PC-9 (cell line): ENCODE results near the gene ALLC. TPM values are rescaled to one million over a fixed set of nuclear protein-coding genes. Genes with fewer than 3 reads are reported as not detected.

ENCODE experiments used
- BruUV-seq: library from RNA; stranded (reverse); fragments of 400-500 nt; replicated peaks from 2 replicates; lab custom pipeline; 2021; lab: Mats Ljungman, UMichigan
- CTCF ChIA-PET: fragments of 300-600 bp; sonication (Branson Sonifier 250); formaldehyde crosslinking; loops from one replicate; lab custom pipeline; 2022; ENCODE audit warnings: antibody characterized with exemption; lab: Charles Lee
- POLR2A ChIA-PET: fragments of 300-600 bp; sonication (Branson Sonifier 250); formaldehyde crosslinking; loops from one replicate; lab custom pipeline; 2022; ENCODE audit warnings: antibody characterized with exemption; ENCODE audit not compliant: unreplicated experiment; lab: Charles Lee
- DNase-seq, 2 experiments: peaks; one replicate each; pipeline versions ENCODE4 v3.0.0 to v3.0.0-alpha.2; 2015 to 2022; ENCODE audit warnings: mixed read lengths in 1 of 2
- H2AFZ ChIP-seq: fragments of 200-600 bp; sonication (generic); 2 replicates; pipeline ENCODE4 v1.8.1; 2017; ENCODE audit warnings: antibody characterized with exemption
- H3F3A ChIP-seq: fragments of 200-600 bp; sonication (generic); 2 replicates; pipeline ENCODE4 v1.8.1; 2017; ENCODE audit warnings: antibody characterized with exemption, mild to moderate bottlenecking, low read depth; ENCODE audit not compliant: insufficient read depth
- H3K27ac ChIP-seq: fragments of 200-600 bp; sonication (generic); 2 replicates; pipeline ENCODE4 v1.6.1; 2016; ENCODE audit warnings: mixed run types
- H3K27me3 ChIP-seq: fragments of 200-600 bp; sonication (generic); 2 replicates; pipeline ENCODE4 v1.6.1; 2016; ENCODE audit warnings: low read depth, mixed run types; ENCODE audit not compliant: insufficient read depth
- H3K36me3 ChIP-seq: fragments of 200-600 bp; sonication (generic); 2 replicates; pipeline ENCODE4 v1.6.1; 2016; ENCODE audit warnings: low read depth, mixed run types
- H3K4me1 ChIP-seq: fragments of 200-600 bp; sonication (generic); replicated peaks from 2 replicates; pipeline ENCODE4 v1.6.1; 2016; ENCODE audit warnings: mixed run types; ENCODE audit not compliant: insufficient read depth
- H3K4me2 ChIP-seq: fragments of 200-600 bp; sonication (generic); 2 replicates; pipeline ENCODE4 v1.6.1; 2017; ENCODE audit warnings: mixed run types
- H3K4me3 ChIP-seq: fragments of 200-600 bp; sonication (generic); 2 replicates; pipeline ENCODE4 v1.6.1; 2016; ENCODE audit warnings: mixed run types
- H3K79me2 ChIP-seq: fragments of 200-600 bp; sonication (generic); 2 replicates; pipeline ENCODE4 v1.6.1; 2017; ENCODE audit warnings: low read depth, mixed run types
- H3K9me2 ChIP-seq: fragments of 200-600 bp; sonication (generic); 2 replicates; pipeline ENCODE4 v1.8.1; 2017; ENCODE audit warnings: mild to moderate bottlenecking; ENCODE audit not compliant: insufficient read depth
- H3K9me3 ChIP-seq: fragments of 200-600 bp; sonication (generic); 2 replicates; pipeline ENCODE4 v1.8.1; 2016; ENCODE audit warnings: low read depth; ENCODE audit not compliant: insufficient read depth
- H4K20me1 ChIP-seq: fragments of 200-600 bp; sonication (generic); 2 replicates; pipeline ENCODE4 v1.8.1; 2017; ENCODE audit not compliant: insufficient read depth
- EZH2 ChIP-seq: fragments of 200-600 bp; sonication (generic); IDR thresholded peaks from 2 replicates; pipeline ENCODE4 v1.8.0; 2017; ENCODE audit warnings: antibody characterized with exemption, low read depth
- intact Hi-C: fragments of 100-400 bp; cut with micrococcal nuclease; formaldehyde crosslinking; loops from one replicate; pipeline ENCODE4 v1.10.0; 2022; ENCODE audit not compliant: unreplicated experiment
- total RNA-seq: library from RNA; stranded (reverse); gene quantifications from 2 replicates; pipeline ENCODE4 v1.2.3, GENCODE V29; 2021
- TF ChIP-seq, protein P1 (sequence below): fragments of 200-600 bp; sonication (generic); conservative IDR thresholded peaks from 2 replicates; pipeline ENCODE4 v1.6.1; 2017; ENCODE audit warnings: mixed run types, antibody characterized with exemption, mild to moderate bottlenecking, moderate library complexity

The ALLC gene
- total RNA-seq, 1 experiment from 2014 or later: not detected

DNA sequence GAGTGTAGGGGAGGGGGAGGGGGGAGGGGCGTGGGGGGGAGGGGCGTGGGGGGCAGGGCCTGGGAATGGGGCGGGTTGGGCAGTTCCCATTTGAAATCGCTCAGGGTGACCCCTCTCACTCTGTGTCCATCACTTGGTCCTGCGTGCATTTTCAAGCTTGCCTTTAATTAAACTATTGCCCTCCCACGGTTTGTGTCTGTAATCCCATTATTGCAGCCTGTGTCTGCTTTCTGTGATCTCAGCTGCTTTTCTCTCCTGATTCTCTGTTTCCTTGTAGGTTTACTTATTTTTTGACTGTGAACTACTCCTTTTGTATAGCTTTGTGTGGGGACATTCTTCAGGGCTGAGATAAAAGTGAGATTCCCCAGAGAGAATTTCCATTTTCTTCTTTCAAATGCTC, 46.7 kb downstream of the ALLC start:
- H3K27me3 ChIP-seq: peaks cover 79% of the 10 kb centered on the region

GRCh38 chr2:3705782-3706181, 47.8 kb downstream of the ALLC start:
- Histone ChIP-seq H3K9me3 (no peaks in the 10 kb centered on the region), H3K4me2 (no peak overlapping the region)
- CTCF ChIA-PET: no interaction called here

More for the DNA sequence above, 46.7 kb downstream of the ALLC start:
- Histone ChIP-seq H3K36me3 (no peaks in the 10 kb centered on the region), H3K9me2 (no peaks in the 10 kb centered on the region), H4K20me1 (no peaks in the 10 kb centered on the region), H3K4me3 (no peak overlapping the region), H3K4me2 (no peak overlapping the region), H3K27ac (no peak overlapping the region), H3K9me3 (no peaks in the 10 kb centered on the region), H3F3A (no peaks in the 10 kb centered on the region), H3K4me1 (no peaks in the 10 kb centered on the region), H3K79me2 (no peaks in the 10 kb centered on the region), H2AFZ (no peak overlapping the region)
- ChIA-PET POLR2A (no interaction called here), CTCF (no interaction called here)
- no TSS peak for BruUV-seq
- intact Hi-C loops: no loop called here
- TF ChIP-seq, protein P1, sequence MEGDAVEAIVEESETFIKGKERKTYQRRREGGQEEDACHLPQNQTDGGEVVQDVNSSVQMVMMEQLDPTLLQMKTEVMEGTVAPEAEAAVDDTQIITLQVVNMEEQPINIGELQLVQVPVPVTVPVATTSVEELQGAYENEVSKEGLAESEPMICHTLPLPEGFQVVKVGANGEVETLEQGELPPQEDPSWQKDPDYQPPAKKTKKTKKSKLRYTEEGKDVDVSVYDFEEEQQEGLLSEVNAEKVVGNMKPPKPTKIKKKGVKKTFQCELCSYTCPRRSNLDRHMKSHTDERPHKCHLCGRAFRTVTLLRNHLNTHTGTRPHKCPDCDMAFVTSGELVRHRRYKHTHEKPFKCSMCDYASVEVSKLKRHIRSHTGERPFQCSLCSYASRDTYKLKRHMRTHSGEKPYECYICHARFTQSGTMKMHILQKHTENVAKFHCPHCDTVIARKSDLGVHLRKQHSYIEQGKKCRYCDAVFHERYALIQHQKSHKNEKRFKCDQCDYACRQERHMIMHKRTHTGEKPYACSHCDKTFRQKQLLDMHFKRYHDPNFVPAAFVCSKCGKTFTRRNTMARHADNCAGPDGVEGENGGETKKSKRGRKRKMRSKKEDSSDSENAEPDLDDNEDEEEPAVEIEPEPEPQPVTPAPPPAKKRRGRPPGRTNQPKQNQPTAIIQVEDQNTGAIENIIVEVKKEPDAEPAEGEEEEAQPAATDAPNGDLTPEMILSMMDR: no peak
- TF ChIP-seq EZH2: no peak
- no peak for DNase-seq

DNA sequence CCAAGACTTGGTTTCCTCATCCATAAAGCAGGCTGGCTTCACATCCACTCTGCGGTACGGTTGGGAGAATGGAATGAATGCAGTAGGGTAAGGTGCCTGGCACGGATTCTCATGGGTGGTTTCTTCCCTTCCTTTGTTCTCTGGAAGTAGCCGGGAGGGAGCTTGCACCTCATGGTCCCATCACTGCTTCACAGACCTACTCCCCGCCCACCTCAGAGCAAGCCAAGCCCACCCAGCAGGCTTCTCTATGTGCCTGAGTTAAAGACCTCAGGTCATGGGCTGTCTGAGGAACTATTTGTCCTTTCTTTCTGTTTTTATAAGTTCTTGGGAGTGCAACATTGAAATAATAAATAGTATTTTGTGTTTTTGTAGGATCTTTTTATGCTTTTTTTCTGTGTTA, 48.9 kb downstream of the ALLC start:
- no peaks in the 10 kb centered on the region for H3K79me2 ChIP-seq
- H3K9me3 ChIP-seq: no peaks in the 10 kb centered on the region
- no peak overlapping the region for H2AFZ ChIP-seq
- no peak for TF ChIP-seq EZH2
- TF ChIP-seq, protein P1: no peak
- H3K4me1 ChIP-seq: no peaks in the 10 kb centered on the region
- no peak for DNase-seq
- no peak overlapping the region for H3K4me3 ChIP-seq
- no peaks in the 10 kb centered on the region for H4K20me1 ChIP-seq
- no peak overlapping the region for H3K4me2 ChIP-seq
- no peak overlapping the region for H3K27ac ChIP-seq
- POLR2A ChIA-PET: no interaction called here
- no peaks in the 10 kb centered on the region for H3K9me2 ChIP-seq
- H3K27me3 ChIP-seq: peaks cover 74% of the 10 kb centered on the region
- BruUV-seq: no TSS peak
- H3F3A ChIP-seq: no peaks in the 10 kb centered on the region
- CTCF ChIA-PET: no interaction called here
- no peaks in the 10 kb centered on the region for H3K36me3 ChIP-seq
- intact Hi-C loops: no loop called here

More at GRCh38 chr2:3705782-3706181, 47.8 kb downstream of the ALLC start:
- H3K27me3 ChIP-seq: peaks cover 78% of the 10 kb centered on the region
- H3K9me2 ChIP-seq: no peaks in the 10 kb centered on the region
- intact Hi-C loops: no loop called here
- H3K4me3 ChIP-seq: no peak overlapping the region
- H3K4me1 ChIP-seq: no peaks in the 10 kb centered on the region
- H3F3A ChIP-seq: no peaks in the 10 kb centered on the region
- no TSS peak for BruUV-seq
- POLR2A ChIA-PET: no interaction called here
- no peaks in the 10 kb centered on the region for H3K79me2 ChIP-seq
- TF ChIP-seq EZH2: no peak
- TF ChIP-seq, protein P1: no peak
- H4K20me1 ChIP-seq: no peaks in the 10 kb centered on the region
- H3K36me3 ChIP-seq: no peaks in the 10 kb centered on the region
- H2AFZ ChIP-seq: no peak overlapping the region
- DNase-seq: no peak
- H3K27ac ChIP-seq: no peak overlapping the region
